ENCODE results near the gene EXOC1L. TPM values are rescaled to one million over a fixed set of nuclear protein-coding genes. Genes with fewer than 3 reads are reported as not detected.

EXOC1L gene
- total RNA-seq, 4 donors from 2014 or later: not detected

GRCh38 chr4:55853484-55854046, 34.0 kb downstream of the EXOC1L start, which contains the start of gene EXOC1:
Gene EXOC1 (plus strand): TSS chr4:55853648. CDS start chr4:55858324, 4,676 bp downstream.
- H3K4me1 ChIP-seq: peaks cover 3 to 28% (median 5%) of the 10 kb centered on the region in 3 donors
- H3K4me3 ChIP-seq: peak within 1 kb of the TSS; percentile 77 to 84
- peak; percentile 57 to 67 for TF ChIP-seq POLR2A (IDR thresholded peaks at IDR 0.05)
- peak; percentile 83 for TF ChIP-seq POLR2AphosphoS5 (IDR thresholded peaks at IDR 0.05)
- no peak for TF ChIP-seq EP300 (IDR thresholded peaks at IDR 0.05)
- H3K9me3 ChIP-seq: no peaks in the 10 kb centered on the region
- WGBS, 2 donors (ENCODE audit: low coverage in 1 of 2): 1% methylated on average over 14 to 21 of the region's 50 CpGs
- peaks cover 4% of the 10 kb centered on the region for H3K27me3 ChIP-seq
- ATAC-seq: peak; percentile 100
- peak within 1 kb of the TSS; percentile 76 to 91 (median 86) for H3K27ac ChIP-seq
- H3K36me3 ChIP-seq: peaks cover 0 to 9% of the 10 kb centered on the region in 2 donors

- peak overlapping the region; percentile 76 to 91 (median 86) for H3K27ac ChIP-seq
- no peak for ATAC-seq
- WGBS, 2 donors (ENCODE audit: low coverage in 1 of 2): 7 to 30% methylated on average over 2 to 4 of the region's 7 CpGs
These were observed 34.5 kb downstream of the EXOC1L start for GRCh38 chr4:55854129-55854528.

GRCh38 chr4:55857586-55857985, 38.0 kb downstream of the EXOC1L start:
- 80% methylated on average over 1 of the region's 1 CpG; no CpG with 5 or more reads in 1 of the 2 donors for WGBS, 2 donors (ENCODE audit: low coverage in 1 of 2)
- Histone ChIP-seq H3K4me1 (peaks cover 3 to 28% (median 5%) of the 10 kb centered on the region in 3 donors), H3K4me3 (no peak overlapping the region), H3K27ac (no peak overlapping the region), H3K9me3 (no peaks in the 10 kb centered on the region), H3K36me3 (peaks cover 0 to 46% of the 10 kb centered on the region in 2 donors), H3K27me3 (no peaks in the 10 kb centered on the region)
- ATAC-seq: no peak
- TF ChIP-seq POLR2A (IDR thresholded peaks at IDR 0.05) (no peak), POLR2AphosphoS5 (IDR thresholded peaks at IDR 0.05) (no peak), EP300 (IDR thresholded peaks at IDR 0.05) (no peak), CTCF (IDR thresholded peaks at IDR 0.05) (no peak)

More at GRCh38 chr4:55854129-55854528, 34.5 kb downstream of the EXOC1L start:
- Histone ChIP-seq H3K27me3 (peaks cover 4% of the 10 kb centered on the region), H3K36me3 (peaks cover 0 to 14% of the 10 kb centered on the region in 2 donors), H3K4me3 (peak overlapping the region; percentile 77 to 84), H3K9me3 (no peaks in the 10 kb centered on the region), H3K4me1 (peaks cover 3 to 28% (median 5%) of the 10 kb centered on the region in 3 donors)
- no peak for TF ChIP-seq POLR2A (IDR thresholded peaks at IDR 0.05)
- no peak for TF ChIP-seq EP300 (IDR thresholded peaks at IDR 0.05)
- TF ChIP-seq POLR2AphosphoS5 (IDR thresholded peaks at IDR 0.05): no peak
- no peak for TF ChIP-seq CTCF (IDR thresholded peaks at IDR 0.05)

- ATAC-seq: no peak
- TF ChIP-seq CTCF (IDR thresholded peaks at IDR 0.05) (no peak), POLR2AphosphoS5 (IDR thresholded peaks at IDR 0.05) (no peak), POLR2A (IDR thresholded peaks at IDR 0.05) (no peak), EP300 (IDR thresholded peaks at IDR 0.05) (no peak)
- no peak overlapping the region for H3K27ac ChIP-seq
- peaks cover 0 to 66% of the 10 kb centered on the region in 2 donors for H3K36me3 ChIP-seq
- no peaks in the 10 kb centered on the region for H3K9me3 ChIP-seq
- H3K4me3 ChIP-seq: no peak overlapping the region
- H3K4me1 ChIP-seq: peaks cover under 1 to 16% (median 3%) of the 10 kb centered on the region in 3 donors
- WGBS, 2 donors (ENCODE audit: low coverage in 1 of 2): 22 to 64% methylated on average over 1 to 2 of the region's 2 CpGs
- no peaks in the 10 kb centered on the region for H3K27me3 ChIP-seq
These were observed 40.1 kb downstream of the EXOC1L start for GRCh38 chr4:55859711-55860110.

- peak overlapping the region in 1 of 4 donors; percentile 73 for H3K27ac ChIP-seq
- no peaks in the 10 kb centered on the region for H3K27me3 ChIP-seq
- no peak for TF ChIP-seq EP300 (IDR thresholded peaks at IDR 0.05)
- TF ChIP-seq POLR2AphosphoS5 (IDR thresholded peaks at IDR 0.05): no peak
- TF ChIP-seq POLR2A (IDR thresholded peaks at IDR 0.05): no peak
- TF ChIP-seq CTCF (IDR thresholded peaks at IDR 0.05): no peak
- H3K9me3 ChIP-seq: no peaks in the 10 kb centered on the region
- WGBS, 2 donors (ENCODE audit: low coverage in 1 of 2): 67 to 86% methylated on average over 1 of the region's 1 CpG
- peaks cover 4 to 67% of the 10 kb centered on the region in 2 donors for H3K36me3 ChIP-seq
- H3K4me1 ChIP-seq: peaks cover 3 to 23% (median 12%) of the 10 kb centered on the region in 3 donors
- no peak for ATAC-seq
- no peak overlapping the region for H3K4me3 ChIP-seq
These were observed 45.1 kb downstream of the EXOC1L start for GRCh38 chr4:55864577-55865223.

Measured in gastroesophageal sphincter (tissue), 4 donors.